ENCODE data around the gene PRSS37.
"Not testable (repeated sequence)": the region's sequence is repeated elsewhere in the genome, so short reads cannot be mapped to it uniquely, and the experiment has no call there.

PRSS37 gene

GRCh38 chr7:141841385-141841784 lies at the start of gene PRSS37:
Gene PRSS37 (minus strand): TSS chr7:141841485. CDS start chr7:141841049, 436 bp downstream.
- DNase-seq (ENCODE audit: low read depth in 3 of 3), result no peak

DNA sequence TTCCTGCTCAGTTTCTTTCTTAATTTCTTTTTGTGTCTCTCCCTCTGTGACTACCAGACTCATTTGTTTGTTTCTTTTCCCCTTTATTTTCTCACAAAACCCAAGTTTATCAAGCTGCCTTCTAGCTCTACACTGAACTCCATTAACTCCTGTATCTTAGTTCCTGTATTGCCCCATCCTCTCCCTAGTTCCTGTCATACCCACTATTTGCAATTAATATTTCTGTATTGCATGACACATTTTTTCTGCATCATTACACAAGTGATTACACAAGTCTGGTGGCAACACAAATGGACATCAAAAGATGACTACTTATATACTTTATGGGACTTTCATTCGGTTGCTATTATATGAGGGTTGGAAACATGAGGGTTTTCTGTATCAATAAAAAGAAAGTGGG lies 48.0 kb upstream of the PRSS37 start:
- DNase-seq (ENCODE audit: low read depth in 3 of 3), result no peak

GRCh38 chr7:141884539-141885225 lies 43.4 kb upstream of the PRSS37 start:
- no peak for DNase-seq (ENCODE audit: low read depth in 3 of 3)

DNA sequence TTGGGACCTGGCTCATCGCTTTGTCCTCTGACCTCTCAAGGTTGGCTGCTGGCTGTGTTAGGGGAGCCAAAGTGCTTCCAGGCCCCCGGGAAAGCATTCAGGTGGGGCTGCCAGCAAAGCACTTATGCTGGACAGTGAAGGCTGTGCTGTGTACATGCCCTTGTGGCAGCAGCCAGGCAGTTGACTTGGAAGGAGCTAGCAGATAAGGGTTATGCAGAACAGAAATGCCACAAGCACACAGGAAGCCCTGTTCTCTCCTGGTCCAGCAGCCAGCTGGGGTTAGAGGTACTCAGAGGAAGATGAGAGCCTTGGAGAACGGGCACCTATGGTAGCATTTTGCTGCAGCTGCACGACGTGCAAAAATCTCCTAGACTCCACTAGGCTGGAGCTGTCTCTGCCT lies 39.7 kb upstream of the PRSS37 start:
- no peak for DNase-seq (ENCODE audit: low read depth in 3 of 3)

- DNase-seq (ENCODE audit: low read depth in 3 of 3), result no peak
Measured at GRCh38 chr7:141877365-141877764, 36.1 kb upstream of the PRSS37 start.

DNA sequence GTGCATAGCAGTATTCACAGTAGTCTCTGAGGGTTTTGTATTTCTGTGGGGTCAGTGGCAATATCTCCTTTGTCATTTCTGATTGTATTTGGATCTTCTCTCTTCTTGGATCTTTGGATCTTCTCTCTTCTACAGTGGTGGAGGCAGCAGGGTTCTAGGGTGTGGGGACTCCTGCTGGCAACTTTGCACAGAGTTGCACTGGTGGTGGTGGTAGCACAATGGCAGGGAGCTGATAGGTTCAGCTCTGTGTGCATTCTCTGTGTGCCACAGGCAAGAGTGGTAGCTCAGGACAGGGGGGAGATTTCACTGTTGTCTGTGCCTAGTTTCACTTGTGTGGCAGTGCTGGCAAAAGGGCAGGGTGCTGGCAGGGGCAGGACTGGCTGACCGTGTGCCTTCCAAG lies 35.1 kb upstream of the PRSS37 start:
- no peak for DNase-seq (ENCODE audit: low read depth in 3 of 3)

- DNase-seq (ENCODE audit: low read depth in 3 of 3), result no peak
Measured at GRCh38 chr7:141875453-141875852, 34.2 kb upstream of the PRSS37 start.

DNA sequence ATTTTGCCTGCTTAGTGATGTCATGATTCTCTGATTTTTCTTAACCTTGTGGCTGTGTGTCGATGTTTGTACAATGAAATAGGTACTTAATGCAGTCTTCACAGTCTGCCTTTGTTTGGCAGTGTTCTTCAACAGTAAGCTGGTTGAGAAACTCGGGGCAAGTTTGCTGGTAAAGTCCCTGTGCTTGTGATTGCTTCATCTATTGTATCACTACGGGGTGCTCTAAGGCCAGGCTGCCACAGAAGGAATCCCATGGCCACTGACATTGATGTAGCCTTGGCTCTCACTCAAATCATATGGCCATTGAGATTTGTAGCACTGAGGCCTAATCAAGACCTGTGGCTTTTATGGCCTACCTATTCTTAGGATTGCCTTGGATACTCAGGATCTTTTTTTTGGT lies 33.5 kb upstream of the PRSS37 start:
- DNase-seq (ENCODE audit: low read depth in 3 of 3), result no peak

- no peak for DNase-seq (ENCODE audit: low read depth in 3 of 3)
Measured at GRCh38 chr7:141872931-141873330, 31.6 kb upstream of the PRSS37 start.

- DNase-seq (ENCODE audit: low read depth in 3 of 3), result no peak
Measured at GRCh38 chr7:141866974-141867373, 25.7 kb upstream of the PRSS37 start.

GRCh38 chr7:141864765-141865447 lies 23.6 kb upstream of the PRSS37 start:
- no peak for DNase-seq (ENCODE audit: low read depth in 3 of 3)

- DNase-seq (ENCODE audit: low read depth in 3 of 3), result no peak
Measured at GRCh38 chr7:141860207-141860606, 18.9 kb upstream of the PRSS37 start.

GRCh38 chr7:141847996-141848395 lies 6.7 kb upstream of the PRSS37 start:
- no peak for DNase-seq (ENCODE audit: low read depth in 3 of 3)

DNA sequence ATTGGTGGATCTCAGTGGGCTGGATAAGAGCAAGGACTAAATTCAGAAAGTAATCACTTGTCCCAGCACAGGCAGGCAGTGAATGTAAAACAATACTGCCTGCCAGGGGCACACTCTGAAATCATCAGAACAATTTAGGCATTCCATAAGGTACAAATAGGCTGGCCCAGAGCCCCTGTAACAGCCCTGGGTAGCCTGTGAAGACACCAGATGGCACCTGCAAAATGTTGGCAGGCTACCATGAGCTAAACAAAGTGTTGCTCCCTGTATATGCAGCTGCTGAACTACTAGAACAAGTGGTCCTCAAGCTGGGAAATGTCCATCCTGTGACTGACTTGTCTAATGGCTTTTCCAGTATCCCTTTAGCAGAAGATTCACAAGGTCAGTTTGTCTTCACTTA lies 3.0 kb upstream of the PRSS37 start:
- DNase-seq (ENCODE audit: low read depth in 3 of 3), result no peak

DNA sequence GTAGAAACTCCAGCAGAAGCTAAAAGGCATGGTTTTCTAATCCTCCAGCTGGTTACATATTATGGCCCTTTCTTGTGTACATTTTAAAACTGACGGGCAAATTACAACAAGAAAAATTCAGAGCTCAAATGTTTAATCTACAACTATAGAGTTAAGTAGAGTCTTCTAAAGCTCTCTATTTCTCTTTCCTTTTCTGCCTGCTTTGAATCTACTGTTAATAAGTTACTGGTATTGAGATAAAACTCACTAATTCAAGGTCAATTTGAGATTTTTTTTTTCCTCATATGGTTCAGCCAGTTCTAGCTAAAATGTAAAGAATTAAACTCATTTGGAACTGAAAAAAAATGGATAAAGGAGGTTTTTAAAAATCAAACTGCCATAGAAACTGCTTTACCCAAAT lies 1.6 kb upstream of the PRSS37 start:
- DNase-seq (ENCODE audit: low read depth in 3 of 3), result no peak

GRCh38 chr7:141840708-141841107 lies 577 bp downstream of the PRSS37 start:
- DNase-seq (ENCODE audit: low read depth in 3 of 3), result no peak

DNA sequence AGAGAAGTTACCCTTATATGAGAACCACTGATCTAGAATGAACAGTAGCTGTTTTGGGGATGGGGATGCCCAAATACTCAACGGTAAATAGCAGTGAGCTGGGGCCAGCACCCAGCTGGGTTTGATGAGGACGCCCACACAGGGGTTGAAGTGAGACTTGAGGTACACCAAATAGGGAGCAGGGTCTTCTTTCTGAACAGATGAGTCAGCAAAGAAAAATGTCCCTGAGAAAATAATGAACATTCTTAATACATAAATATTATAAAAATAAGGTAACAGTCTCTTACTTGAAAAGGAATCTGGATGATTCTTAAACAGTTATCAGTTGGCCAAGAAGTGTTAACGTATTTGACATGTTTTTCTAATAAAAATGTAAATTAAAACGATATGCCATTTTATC lies 2.0 kb downstream of the PRSS37 start:
- DNase-seq (ENCODE audit: low read depth in 3 of 3), result no peak

DNA sequence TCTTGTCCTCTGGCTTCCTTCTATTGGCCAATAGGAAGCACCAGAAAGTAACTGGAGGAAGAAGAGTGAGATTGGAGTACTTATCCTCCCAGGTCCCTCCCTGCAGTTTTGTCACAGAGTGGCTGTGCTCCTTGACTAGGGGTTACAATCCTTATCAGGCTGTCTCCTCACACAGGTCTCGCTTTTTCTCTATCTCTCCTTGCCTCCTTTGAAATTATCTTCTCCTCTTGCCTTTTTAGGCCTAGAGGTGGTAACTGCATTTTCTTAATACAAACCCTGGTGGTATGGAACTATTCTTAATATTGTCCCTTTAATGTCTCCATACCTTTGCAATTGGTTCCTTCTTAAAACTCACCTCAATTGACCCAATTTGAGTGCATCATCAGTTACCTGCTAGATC lies 2.7 kb downstream of the PRSS37 start:
- no peak for DNase-seq (ENCODE audit: low read depth in 3 of 3)

GRCh38 chr7:141837683-141838082 lies 3.6 kb downstream of the PRSS37 start:
- no peak for DNase-seq (ENCODE audit: low read depth in 3 of 3)

DNA sequence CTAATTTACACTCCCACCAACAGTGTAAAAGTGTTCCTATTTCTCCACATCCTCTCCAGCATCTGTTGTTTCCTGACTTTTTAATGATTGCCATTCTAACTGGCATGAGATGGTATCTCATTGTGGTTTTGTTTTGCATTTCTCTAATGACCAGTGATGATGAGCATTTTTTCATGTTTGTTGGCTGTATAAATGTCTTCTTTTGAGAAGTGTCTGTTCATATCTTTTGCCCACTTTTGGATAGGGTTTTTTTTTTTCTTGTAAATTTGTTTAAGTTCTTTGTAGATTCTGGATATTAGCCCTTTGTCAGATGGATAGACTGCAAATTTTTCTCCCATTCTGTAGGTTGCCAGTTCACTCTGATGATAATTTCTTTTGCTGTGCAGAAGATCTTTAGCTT lies 18.9 kb downstream of the PRSS37 start:
- not testable (repeated sequence) for DNase-seq (ENCODE audit: low read depth in 3 of 3)

DNA sequence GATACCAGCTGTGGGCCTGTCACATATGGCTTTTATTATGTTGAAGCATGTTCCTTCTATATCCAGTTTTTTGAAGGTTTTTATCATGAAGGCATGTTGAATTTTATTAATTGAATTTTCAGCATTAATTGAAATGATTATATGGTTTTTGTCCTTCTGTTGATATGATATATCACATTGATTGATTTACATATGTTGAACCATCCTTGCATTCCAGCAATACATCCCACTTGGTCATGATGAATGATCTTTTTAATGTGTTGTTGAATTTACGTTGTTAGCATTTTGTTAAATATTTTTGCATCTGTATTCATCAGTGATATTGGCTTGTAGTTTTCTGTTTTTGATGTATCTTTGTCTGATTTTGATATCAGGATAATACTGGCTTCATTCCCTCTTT lies 21.2 kb downstream of the PRSS37 start:
- DNase-seq (ENCODE audit: low read depth in 3 of 3), result no peak

- DNase-seq (ENCODE audit: low read depth in 3 of 3), result no peak
Measured at GRCh38 chr7:141792526-141792925, 48.8 kb downstream of the PRSS37 start.

- no peak for DNase-seq (ENCODE audit: low read depth in 3 of 3)
Measured at GRCh38 chr7:141789917-141790316, 51.4 kb downstream of the PRSS37 start, which contains the start of gene TAS2R5. Gene TAS2R5 (plus strand): TSS chr7:141790217. CDS start chr7:141790362, 145 bp downstream.

GRCh38 chr7:141788296-141788695 lies 53.0 kb downstream of the PRSS37 start:
- no peak for DNase-seq (ENCODE audit: low read depth in 3 of 3)
